HG03354 (cell line): ENCODE results near the gene PLEKHA8.

Source experiments
- ATAC-seq: cut with Tn5 transposase; IDR thresholded peaks from one replicate; pipeline ENCODE4 v1.9.1; 2021; ENCODE audit warnings: mild to moderate bottlenecking; ENCODE audit not compliant: unreplicated experiment, poor library complexity, severe bottlenecking

Gene PLEKHA8

GRCh38 chr7:30053068-30053467 is 24.9 kb downstream of the PLEKHA8 start:
- no peak for ATAC-seq

GRCh38 chr7:30057741-30058140 is 29.5 kb downstream of the PLEKHA8 start:
- ATAC-seq, result no peak

GRCh38 chr7:30061786-30062185 is 33.6 kb downstream of the PLEKHA8 start:
- peak; percentile 83 for ATAC-seq

- no peak for ATAC-seq
These were observed 34.4 kb downstream of the PLEKHA8 start for GRCh38 chr7:30062587-30062986.

GRCh38 chr7:30065746-30066145 is 37.5 kb downstream of the PLEKHA8 start:
- no peak for ATAC-seq

- no peak for ATAC-seq
These were observed 38.5 kb downstream of the PLEKHA8 start for GRCh38 chr7:30066687-30067086.

- no peak for ATAC-seq
These were observed 39.9 kb downstream of the PLEKHA8 start for GRCh38 chr7:30068117-30068516.

- no peak for ATAC-seq
These were observed 41.1 kb downstream of the PLEKHA8 start for GRCh38 chr7:30069096-30069867.

GRCh38 chr7:30070052-30070451 is 41.8 kb downstream of the PLEKHA8 start:
- no peak for ATAC-seq

- no peak for ATAC-seq
These were observed 44.5 kb downstream of the PLEKHA8 start for GRCh38 chr7:30072735-30073134.

GRCh38 chr7:30074422-30075030 is 46.3 kb downstream of the PLEKHA8 start:
- no peak for ATAC-seq

- no peak for ATAC-seq
These were observed 48.2 kb downstream of the PLEKHA8 start for GRCh38 chr7:30076411-30076810.

- no peak for ATAC-seq
These were observed 50.1 kb downstream of the PLEKHA8 start for GRCh38 chr7:30078280-30078679.

- no peak for ATAC-seq
These were observed 51.7 kb downstream of the PLEKHA8 start for GRCh38 chr7:30079880-30080279.

- ATAC-seq, result no peak
These were observed 52.6 kb downstream of the PLEKHA8 start for GRCh38 chr7:30080818-30081217.

GRCh38 chr7:30082686-30083085 is 54.5 kb downstream of the PLEKHA8 start:
- ATAC-seq, result no peak

- no peak for ATAC-seq
These were observed 55.1 kb downstream of the PLEKHA8 start for GRCh38 chr7:30083334-30083733.

- no peak for ATAC-seq
These were observed 56.0 kb downstream of the PLEKHA8 start for GRCh38 chr7:30084212-30084611.

GRCh38 chr7:30086529-30086928 is 58.3 kb downstream of the PLEKHA8 start:
- no peak for ATAC-seq

GRCh38 chr7:30087371-30087770 is 59.2 kb downstream of the PLEKHA8 start:
- no peak for ATAC-seq

GRCh38 chr7:30088362-30088761 is 60.1 kb downstream of the PLEKHA8 start:
- no peak for ATAC-seq
